ENCODE data around the gene BHMT2.

BHMT2 gene

GRCh38 chr5:79112703-79113058, 43.1 kb downstream of the BHMT2 start:
- in situ Hi-C loops (cut with MboI; ENCODE audit: low sequenced_read_pairs) = no loop called here

- in situ Hi-C loops (cut with MboI; ENCODE audit: low sequenced_read_pairs) = no loop called here
Measured at GRCh38 chr5:79119486-79119885, 49.9 kb downstream of the BHMT2 start.

DNA sequence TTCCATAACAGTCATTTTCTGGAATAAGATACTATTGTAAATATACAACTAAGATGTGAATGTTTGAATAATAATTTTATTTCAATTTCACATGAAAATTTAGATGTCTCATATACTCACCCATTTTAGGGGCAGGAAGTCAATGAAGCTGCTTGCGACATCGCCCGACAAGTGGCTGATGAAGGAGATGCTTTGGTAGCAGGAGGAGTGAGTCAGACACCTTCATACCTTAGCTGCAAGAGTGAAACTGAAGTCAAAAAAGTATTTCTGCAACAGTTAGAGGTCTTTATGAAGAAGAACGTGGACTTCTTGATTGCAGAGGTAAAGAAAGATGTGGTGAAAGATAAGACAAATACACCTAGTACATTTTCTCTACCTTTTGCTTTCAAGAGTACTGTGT, 50.7 kb downstream of the BHMT2 start:
- in situ Hi-C loops (cut with MboI; ENCODE audit: low sequenced_read_pairs) = no loop called here

GRCh38 chr5:79122973-79123372, 53.4 kb downstream of the BHMT2 start:
- in situ Hi-C loops (cut with MboI; ENCODE audit: low sequenced_read_pairs) = no loop called here

DNA sequence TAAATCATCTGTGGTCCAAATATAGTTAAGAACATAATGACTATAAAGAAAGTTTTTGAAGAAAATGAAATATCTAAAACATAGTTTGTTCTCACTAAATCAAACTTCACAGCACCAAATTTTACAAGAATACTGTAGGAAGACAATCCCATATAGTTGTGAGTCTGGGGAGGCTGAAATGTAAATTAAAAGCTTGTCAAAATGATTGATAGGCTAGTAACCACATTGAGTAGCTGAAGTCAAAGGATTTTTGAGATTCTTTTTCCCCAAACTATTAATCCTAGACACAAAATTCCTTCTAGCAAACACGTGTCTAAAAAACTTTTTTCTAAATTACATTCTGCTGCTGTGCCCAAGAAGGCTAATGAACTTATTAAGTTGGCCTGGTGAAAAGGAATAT, 55.0 kb downstream of the BHMT2 start:
- in situ Hi-C loops (cut with MboI; ENCODE audit: low sequenced_read_pairs) = loop anchor here (25.0 kb wide), 2 partner anchors 112 to 338 kb away; no protein-coding TSS in a partner anchor

- in situ Hi-C loops (cut with MboI; ENCODE audit: low sequenced_read_pairs) = loop anchor here (25.0 kb wide), 2 partner anchors 118 to 332 kb away; no protein-coding TSS in a partner anchor
Measured at GRCh38 chr5:79130781-79131180, 61.2 kb downstream of the BHMT2 start.

- in situ Hi-C loops (cut with MboI; ENCODE audit: low sequenced_read_pairs) = loop anchor here (25.0 kb wide), 2 partner anchors 121 to 329 kb away; no protein-coding TSS in a partner anchor
Measured at GRCh38 chr5:79133121-79133656, 63.6 kb downstream of the BHMT2 start.

DNA sequence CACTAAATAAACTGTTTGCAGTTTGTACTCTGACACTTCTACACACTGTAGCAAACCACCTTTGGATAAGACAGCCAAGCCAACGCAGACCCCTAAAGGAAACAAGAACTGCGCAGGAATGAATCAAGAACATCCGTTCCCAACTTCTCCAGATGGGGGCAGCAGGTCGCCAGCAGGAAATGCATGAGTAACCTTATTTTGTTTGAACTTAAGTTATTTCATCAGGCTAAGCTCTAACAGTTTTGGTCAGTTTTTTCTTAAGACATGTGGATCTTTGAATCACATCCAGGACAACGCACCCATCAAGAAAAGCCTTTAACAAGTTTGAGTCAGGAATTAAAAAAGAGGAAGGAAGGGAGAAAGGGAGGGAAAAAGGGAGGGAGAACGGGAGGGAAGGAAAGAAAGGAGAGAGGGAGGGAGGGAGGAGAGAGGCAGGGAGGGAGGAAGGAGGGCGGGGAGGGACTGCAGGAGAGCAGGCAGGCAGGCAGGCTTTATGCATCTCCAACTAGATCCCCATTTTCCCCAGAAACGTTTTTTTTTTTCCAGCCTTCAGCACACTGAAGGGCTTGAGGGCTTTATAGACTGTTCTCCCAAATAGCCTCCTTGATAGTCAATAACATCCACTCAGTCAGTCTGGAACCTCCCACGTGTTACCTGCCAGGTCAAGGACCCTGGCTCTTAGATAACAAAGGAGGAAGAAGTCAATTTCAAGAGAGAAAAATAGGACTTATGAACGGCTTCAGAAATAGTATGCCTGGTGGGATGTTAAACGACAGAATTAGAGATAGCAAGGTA, 64.3 kb downstream of the BHMT2 start:
- in situ Hi-C loops (cut with MboI; ENCODE audit: low sequenced_read_pairs) = loop anchor here (25.0 kb wide), 2 partner anchors 122 to 328 kb away; no protein-coding TSS in a partner anchor

DNA sequence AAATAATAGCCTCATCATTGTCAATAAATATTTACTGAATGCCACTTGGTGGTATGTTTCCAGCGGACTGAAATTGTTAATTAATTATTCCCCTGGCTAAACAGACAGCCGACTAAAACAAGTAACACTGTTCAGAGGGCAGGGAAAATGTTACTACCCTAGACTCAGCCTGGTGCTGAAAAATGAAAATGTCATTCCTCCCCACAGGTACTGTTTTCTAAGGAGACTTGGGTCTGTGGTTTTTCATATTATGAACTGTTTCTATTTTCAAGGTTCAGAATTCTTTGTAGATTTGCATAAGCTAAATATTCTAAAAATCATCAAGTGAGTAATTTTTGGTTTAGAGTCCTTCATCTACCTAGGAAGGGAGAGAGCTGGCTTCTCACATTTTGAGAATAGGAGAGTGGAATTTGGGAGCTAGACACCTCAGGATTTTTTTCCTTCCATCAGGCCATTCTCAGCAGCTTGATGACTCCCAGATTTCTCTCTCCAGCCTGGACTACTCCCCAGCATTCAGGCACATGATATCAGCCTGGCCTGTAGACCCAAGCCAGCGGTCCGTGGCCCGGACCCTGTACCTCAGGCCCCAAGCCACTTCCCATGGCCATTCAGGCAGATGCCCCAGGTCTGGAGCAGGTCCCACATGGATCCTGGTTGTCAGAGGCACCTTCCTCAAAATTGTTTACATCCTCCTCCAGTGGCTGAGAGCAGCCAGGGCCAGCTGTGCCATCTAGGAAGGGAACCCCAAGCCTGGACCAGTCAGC, 66.4 kb downstream of the BHMT2 start:
- in situ Hi-C loops (cut with MboI; ENCODE audit: low sequenced_read_pairs) = loop anchor here (25.0 kb wide), 2 partner anchors 124 to 326 kb away; no protein-coding TSS in a partner anchor

GRCh38 chr5:79136618-79137017, 67.1 kb downstream of the BHMT2 start:
- in situ Hi-C loops (cut with MboI; ENCODE audit: low sequenced_read_pairs) = loop anchor here (25.0 kb wide), 2 partner anchors 124 to 326 kb away; no protein-coding TSS in a partner anchor

Measured in HL-60/S4 (cell line).